Activated CD4-positive, alpha-beta T cell treated with anti-CD3 and anti-CD28 coated beads, Interleukin-2, amount 10 ng/mL, durations not matched to agents 24 days and 14 days (primary cell): ENCODE results near the gene PRDM16. TPM values are rescaled to one million over a fixed set of nuclear protein-coding genes. Genes with fewer than 3 reads are reported as not detected.

Source experiments
- DNase-seq: peaks from one replicate; pipeline ENCODE4 v3.0.0; 2022
- H3K27ac Mint-ChIP-seq: one replicate; pipeline ENCODE4 v1.8.0; 2022; ENCODE audit warnings: mild to moderate bottlenecking, mixed read lengths
- H3K27me3 Mint-ChIP-seq: one replicate; pipeline ENCODE4 v1.8.0; 2022; ENCODE audit warnings: mixed read lengths
- H3K36me3 Mint-ChIP-seq: one replicate; pipeline ENCODE4 v1.8.0; 2022; ENCODE audit warnings: low read depth, mild to moderate bottlenecking, mixed read lengths
- H3K4me1 Mint-ChIP-seq: one replicate; pipeline ENCODE4 v1.8.0; 2021; ENCODE audit warnings: mixed read lengths
- H3K4me3 Mint-ChIP-seq: one replicate; pipeline ENCODE4 v1.8.0; 2022; ENCODE audit warnings: mild to moderate bottlenecking, moderate library complexity, mixed read lengths
- H3K9me3 Mint-ChIP-seq: one replicate; pipeline ENCODE4 v1.8.0; 2021; ENCODE audit warnings: mixed read lengths
- intact Hi-C: fragments of 100-400 bp; cut with micrococcal nuclease; formaldehyde crosslinking; loops from one replicate; pipeline ENCODE4 v1.15.1; 2023
- total RNA-seq: library from RNA; stranded (reverse); gene quantifications from 2 replicates; pipeline ENCODE4 v1.2.3, GENCODE V29; 2022

Gene PRDM16
- total RNA-seq, 1 donor from 2014 or later, result not detected

DNA sequence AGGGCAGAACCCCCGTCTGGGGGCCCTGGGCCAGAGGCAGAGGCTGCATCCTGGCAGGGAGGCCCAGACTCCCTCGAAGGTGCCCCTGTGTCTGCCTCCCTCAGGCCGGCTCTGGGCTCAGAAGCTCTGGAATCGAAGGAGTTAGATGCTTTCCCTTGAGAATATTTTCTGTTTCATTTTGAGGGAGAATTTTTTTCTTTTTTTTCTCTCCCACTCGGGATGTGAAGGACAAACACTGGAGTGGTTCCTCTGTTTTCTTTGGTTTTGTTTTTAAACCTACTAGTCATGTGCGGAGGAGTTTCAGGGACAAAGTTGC lies 44.7 kb downstream of the PRDM16 start:
- H3K9me3 Mint-ChIP-seq, result no peaks in the 10 kb centered on the region
- H3K27me3 Mint-ChIP-seq, result no peaks in the 10 kb centered on the region
- no peak overlapping the region for H3K4me3 Mint-ChIP-seq
- H3K4me1 Mint-ChIP-seq, result no peaks in the 10 kb centered on the region
- H3K27ac Mint-ChIP-seq, result no peak overlapping the region
- no peaks in the 10 kb centered on the region for H3K36me3 Mint-ChIP-seq
- DNase-seq, result no peak
- intact Hi-C loops, result no loop called here

DNA sequence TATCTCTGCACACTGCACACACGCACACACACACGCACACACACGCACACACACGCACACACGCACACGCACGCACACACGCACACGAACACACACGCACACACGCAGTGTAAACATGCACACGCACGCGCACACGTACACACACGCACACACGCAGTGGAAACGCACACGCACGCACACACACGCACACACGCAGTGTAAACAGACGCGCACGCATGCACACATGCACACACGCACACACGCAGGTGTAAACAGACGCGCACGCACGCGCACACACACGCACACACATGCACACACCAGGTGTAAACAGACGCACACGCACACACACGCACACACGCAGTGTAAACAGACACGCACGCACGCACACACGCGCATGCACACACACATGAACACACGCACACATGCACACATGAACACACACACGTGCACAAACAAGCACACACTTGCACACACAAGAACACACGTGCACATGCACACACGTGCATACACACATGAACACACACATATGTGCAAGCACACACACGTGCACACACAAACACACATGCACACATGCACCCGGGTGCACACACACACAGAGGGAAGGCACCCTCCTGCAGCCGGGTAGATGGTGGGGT lies 45.2 kb downstream of the PRDM16 start:
- intact Hi-C loops, result no loop called here
- Mint-ChIP-seq H3K4me1 (no peaks in the 10 kb centered on the region), H3K9me3 (no peaks in the 10 kb centered on the region), H3K27me3 (no peaks in the 10 kb centered on the region), H3K36me3 (no peaks in the 10 kb centered on the region), H3K27ac (no peak overlapping the region), H3K4me3 (no peak overlapping the region)
- DNase-seq, result no peak

DNA sequence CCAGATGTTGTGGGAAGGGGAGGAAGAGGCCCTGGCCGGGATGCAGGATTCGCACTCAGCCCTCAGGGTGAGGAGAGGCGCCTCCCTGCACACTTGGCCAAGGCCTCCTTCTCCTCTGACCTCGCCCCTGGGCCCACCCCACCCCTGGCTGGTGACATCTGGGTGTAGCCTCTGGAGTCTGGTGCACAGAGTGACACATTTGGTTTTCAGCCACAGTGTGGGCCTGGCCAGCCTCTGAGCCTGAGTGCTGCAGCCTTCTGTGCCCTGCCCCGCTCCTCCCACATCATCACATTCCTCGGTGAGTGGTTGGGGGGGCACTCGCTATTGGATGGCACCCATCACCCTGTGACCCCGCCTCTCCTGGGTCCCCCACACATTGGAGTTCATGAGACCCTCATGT lies 45.8 kb downstream of the PRDM16 start:
- intact Hi-C loops, result no loop called here
- H3K36me3 Mint-ChIP-seq, result no peaks in the 10 kb centered on the region
- no peak for DNase-seq
- no peak overlapping the region for H3K4me3 Mint-ChIP-seq
- H3K27ac Mint-ChIP-seq, result no peak overlapping the region
- H3K4me1 Mint-ChIP-seq, result no peaks in the 10 kb centered on the region
- H3K27me3 Mint-ChIP-seq, result no peaks in the 10 kb centered on the region
- no peaks in the 10 kb centered on the region for H3K9me3 Mint-ChIP-seq

DNA sequence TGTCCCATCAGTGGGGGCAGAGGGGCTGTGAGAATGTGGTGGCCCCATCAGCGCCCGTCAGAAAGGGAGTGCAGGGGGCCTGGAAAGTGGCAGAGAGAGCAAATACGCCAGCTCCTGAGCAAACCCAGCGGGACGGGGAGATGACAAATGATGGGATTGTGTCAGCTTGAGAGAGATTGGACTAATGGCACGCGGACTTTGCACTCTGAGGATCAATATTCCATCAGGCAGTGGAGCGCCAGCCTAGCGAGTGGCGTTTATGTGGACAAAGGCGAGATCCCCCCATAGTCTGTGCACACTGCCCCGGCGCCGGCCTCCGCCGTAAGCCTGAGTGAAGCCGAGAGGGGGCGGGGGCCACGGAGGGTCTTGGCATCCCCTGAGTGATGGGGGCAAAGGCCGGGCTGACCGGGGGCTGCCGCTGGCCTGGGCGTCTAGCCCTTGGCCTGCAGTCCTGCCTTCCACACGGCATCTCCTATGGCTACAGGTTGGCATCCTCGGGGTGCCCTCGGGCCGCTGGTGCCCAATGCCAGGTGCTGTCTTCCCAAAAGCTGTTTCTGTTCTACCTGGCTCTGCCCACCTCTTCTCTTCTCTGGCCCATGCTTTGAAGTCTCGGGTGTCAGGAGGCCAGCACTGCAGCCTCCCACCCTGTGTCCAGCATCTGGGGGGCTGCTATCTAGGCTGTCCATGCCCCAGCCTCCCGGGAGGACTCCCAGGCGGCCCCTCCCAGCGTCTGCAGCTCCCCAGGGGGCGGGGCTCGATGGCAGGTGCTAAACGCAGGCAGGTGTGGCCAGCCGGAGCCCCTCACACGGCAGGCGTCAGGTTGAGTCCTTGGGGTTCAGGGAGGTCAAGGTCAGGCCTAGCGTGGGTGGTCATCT lies 46.5 kb downstream of the PRDM16 start:
- Mint-ChIP-seq H3K27me3 (no peaks in the 10 kb centered on the region), H3K36me3 (no peaks in the 10 kb centered on the region), H3K9me3 (no peaks in the 10 kb centered on the region), H3K27ac (no peak overlapping the region), H3K4me3 (no peak overlapping the region), H3K4me1 (no peaks in the 10 kb centered on the region)
- no peak for DNase-seq
- intact Hi-C loops, result no loop called here

DNA sequence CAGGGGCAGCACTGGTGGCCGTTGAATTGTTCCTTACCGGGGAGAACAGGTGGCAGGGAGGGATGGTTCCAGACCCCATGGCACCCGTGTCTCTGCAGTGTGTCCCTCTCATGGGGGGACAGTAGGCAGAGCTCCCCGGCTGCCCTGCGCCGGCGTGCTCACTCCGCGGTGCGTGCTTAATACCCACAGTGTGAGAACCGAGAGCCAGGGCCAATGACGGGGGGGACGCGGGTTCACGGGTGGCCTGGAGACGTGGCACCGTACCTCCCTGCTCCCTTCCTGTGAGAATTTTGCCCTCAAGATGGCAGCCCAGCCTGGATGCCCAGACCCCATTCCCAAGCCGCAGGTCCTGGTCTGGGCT lies 47.1 kb downstream of the PRDM16 start:
- DNase-seq, result no peak
- no peaks in the 10 kb centered on the region for H3K9me3 Mint-ChIP-seq
- intact Hi-C loops, result no loop called here
- H3K27me3 Mint-ChIP-seq, result no peaks in the 10 kb centered on the region
- no peaks in the 10 kb centered on the region for H3K36me3 Mint-ChIP-seq
- no peaks in the 10 kb centered on the region for H3K4me1 Mint-ChIP-seq
- no peak overlapping the region for H3K4me3 Mint-ChIP-seq
- no peak overlapping the region for H3K27ac Mint-ChIP-seq

DNA sequence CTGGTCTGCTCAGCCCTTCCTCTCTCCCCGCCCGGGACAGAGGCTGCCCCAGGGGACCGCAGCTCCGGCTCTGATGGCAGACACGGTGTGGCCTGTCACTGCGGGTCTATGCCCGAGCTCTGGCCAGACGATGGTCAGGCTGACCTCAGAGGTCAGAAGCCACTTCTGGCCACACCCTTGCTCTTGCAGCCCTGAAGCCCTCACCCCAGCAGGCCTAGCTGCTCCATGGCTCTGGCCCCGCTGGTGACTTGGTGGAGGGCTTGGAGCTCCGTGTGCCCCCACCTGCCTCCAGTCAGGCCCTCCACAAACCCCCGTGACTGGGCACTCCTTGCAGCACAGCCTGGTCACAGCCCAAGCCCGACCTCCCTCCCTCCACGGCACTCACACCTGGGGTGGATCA lies 47.6 kb downstream of the PRDM16 start:
- no peaks in the 10 kb centered on the region for H3K4me1 Mint-ChIP-seq
- intact Hi-C loops, result no loop called here
- H3K9me3 Mint-ChIP-seq, result no peaks in the 10 kb centered on the region
- H3K4me3 Mint-ChIP-seq, result no peak overlapping the region
- DNase-seq, result no peak
- H3K36me3 Mint-ChIP-seq, result no peaks in the 10 kb centered on the region
- H3K27ac Mint-ChIP-seq, result no peak overlapping the region
- no peaks in the 10 kb centered on the region for H3K27me3 Mint-ChIP-seq

DNA sequence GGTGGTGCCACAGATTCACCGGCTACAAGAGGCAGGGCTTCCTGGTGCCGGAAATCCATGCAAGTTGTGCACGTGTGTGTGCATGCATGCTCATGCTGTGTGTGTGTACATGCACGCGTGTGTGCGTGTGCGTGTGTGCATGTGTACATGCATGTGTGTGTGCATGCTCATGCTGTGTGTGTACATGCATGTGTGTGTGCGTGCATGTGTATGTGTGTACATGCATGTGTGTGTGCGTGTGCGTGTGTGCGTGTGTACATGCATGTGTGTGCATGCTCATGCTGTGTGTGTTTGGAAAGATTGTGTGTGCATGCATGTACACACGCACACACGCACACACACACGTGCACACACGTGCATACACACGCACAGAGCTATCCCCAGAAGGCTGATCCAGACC lies 48.9 kb downstream of the PRDM16 start:
- Mint-ChIP-seq H3K9me3 (no peaks in the 10 kb centered on the region), H3K4me1 (no peaks in the 10 kb centered on the region), H3K27ac (no peak overlapping the region), H3K4me3 (no peak overlapping the region), H3K36me3 (no peaks in the 10 kb centered on the region), H3K27me3 (no peaks in the 10 kb centered on the region)
- intact Hi-C loops, result no loop called here
- DNase-seq, result no peak

DNA sequence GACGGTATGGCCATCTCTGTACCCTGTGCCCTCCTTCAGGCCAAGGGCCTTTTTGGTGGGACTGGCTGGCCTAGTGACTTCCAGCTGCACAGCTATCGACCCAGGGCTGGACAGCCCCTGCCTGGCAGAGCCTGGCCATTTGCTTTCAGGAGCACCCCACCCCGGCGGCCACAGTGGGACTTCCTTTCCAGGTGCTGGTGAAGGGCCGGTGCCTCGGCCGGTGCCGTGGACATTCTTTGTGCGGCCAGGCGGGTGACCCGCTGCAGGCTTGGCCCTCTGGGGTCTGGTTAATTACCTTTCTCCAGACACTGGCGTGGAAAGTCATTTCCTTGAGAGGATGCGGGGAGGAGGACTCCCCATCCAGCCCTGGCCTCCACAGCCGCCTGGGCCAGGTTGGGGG lies 50.1 kb downstream of the PRDM16 start:
- H3K9me3 Mint-ChIP-seq, result no peaks in the 10 kb centered on the region
- H3K27me3 Mint-ChIP-seq, result no peaks in the 10 kb centered on the region
- intact Hi-C loops, result no loop called here
- H3K4me1 Mint-ChIP-seq, result no peaks in the 10 kb centered on the region
- no peak for DNase-seq
- H3K27ac Mint-ChIP-seq, result no peak overlapping the region
- H3K36me3 Mint-ChIP-seq, result no peaks in the 10 kb centered on the region
- H3K4me3 Mint-ChIP-seq, result no peak overlapping the region

DNA sequence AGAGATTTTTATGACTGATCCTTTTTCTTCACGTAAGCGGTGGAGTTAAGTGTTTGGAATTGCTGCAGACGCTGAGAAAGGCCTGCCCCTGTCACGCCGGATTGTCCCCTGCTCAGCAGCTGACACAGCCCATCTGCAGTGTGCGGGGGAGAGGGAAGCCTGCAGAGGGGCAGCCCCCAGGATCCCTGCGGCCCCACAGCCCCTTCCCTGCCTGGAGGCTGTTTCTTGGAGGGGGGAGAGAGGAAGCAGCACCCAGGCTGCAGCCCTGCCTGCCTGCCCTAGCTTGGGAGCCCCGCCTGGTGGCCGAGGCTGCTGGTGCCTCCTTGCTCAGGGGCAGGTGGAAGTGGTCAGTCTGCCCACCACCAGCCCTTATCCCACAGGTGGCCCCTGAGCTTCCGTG lies 50.7 kb downstream of the PRDM16 start:
- H3K36me3 Mint-ChIP-seq, result no peaks in the 10 kb centered on the region
- H3K9me3 Mint-ChIP-seq, result no peaks in the 10 kb centered on the region
- no peak for DNase-seq
- H3K4me1 Mint-ChIP-seq, result no peaks in the 10 kb centered on the region
- no peak overlapping the region for H3K4me3 Mint-ChIP-seq
- no peak overlapping the region for H3K27ac Mint-ChIP-seq
- intact Hi-C loops, result no loop called here
- no peaks in the 10 kb centered on the region for H3K27me3 Mint-ChIP-seq

DNA sequence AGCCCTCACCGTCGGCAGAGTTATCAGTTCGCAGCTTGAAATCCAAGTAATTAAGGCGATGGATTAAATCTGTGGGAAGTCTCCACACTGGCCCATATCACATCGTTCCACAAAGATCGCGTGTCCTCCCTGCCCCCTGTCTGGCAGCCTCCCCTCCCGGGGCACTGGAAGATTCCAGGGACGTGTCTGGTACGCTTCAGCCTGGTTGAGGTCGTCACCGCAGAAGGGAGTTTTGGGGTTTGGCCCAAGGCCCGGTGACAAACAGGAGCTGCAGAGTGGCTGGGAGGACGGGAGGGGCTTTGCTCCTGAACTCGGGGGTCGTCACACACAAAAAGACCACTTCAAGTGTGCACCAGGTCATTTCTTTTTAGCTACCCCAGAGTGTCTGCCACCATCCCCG lies 51.1 kb downstream of the PRDM16 start:
- Mint-ChIP-seq H3K27ac (no peak overlapping the region), H3K27me3 (no peaks in the 10 kb centered on the region), H3K4me3 (no peak overlapping the region), H3K36me3 (no peaks in the 10 kb centered on the region), H3K4me1 (no peaks in the 10 kb centered on the region), H3K9me3 (no peaks in the 10 kb centered on the region)
- DNase-seq, result no peak
- intact Hi-C loops, result no loop called here

DNA sequence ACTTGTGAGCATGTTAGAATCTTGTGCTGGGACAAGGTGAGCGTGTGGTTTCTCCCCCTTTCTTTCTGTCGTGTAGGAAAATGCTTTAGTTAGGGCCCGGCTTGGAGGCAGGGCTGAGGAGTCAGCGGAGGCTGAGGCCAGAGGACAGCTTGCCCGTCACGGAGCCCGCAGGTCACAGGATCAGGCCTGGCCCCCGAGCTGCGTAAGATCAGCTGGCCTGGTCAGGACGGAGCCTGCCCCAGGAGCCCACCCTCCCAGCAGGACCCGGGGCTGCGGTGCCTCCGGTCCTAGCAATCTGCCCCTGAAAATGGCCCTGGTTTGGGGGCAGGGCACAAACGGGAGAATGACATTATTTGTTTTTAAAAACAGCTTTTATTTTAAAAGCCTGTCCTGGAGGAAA lies 52.0 kb downstream of the PRDM16 start:
- Mint-ChIP-seq H3K9me3 (no peaks in the 10 kb centered on the region), H3K27ac (no peak overlapping the region), H3K4me3 (no peak overlapping the region), H3K36me3 (no peaks in the 10 kb centered on the region), H3K4me1 (no peaks in the 10 kb centered on the region), H3K27me3 (no peaks in the 10 kb centered on the region)
- intact Hi-C loops, result no loop called here
- DNase-seq, result no peak

DNA sequence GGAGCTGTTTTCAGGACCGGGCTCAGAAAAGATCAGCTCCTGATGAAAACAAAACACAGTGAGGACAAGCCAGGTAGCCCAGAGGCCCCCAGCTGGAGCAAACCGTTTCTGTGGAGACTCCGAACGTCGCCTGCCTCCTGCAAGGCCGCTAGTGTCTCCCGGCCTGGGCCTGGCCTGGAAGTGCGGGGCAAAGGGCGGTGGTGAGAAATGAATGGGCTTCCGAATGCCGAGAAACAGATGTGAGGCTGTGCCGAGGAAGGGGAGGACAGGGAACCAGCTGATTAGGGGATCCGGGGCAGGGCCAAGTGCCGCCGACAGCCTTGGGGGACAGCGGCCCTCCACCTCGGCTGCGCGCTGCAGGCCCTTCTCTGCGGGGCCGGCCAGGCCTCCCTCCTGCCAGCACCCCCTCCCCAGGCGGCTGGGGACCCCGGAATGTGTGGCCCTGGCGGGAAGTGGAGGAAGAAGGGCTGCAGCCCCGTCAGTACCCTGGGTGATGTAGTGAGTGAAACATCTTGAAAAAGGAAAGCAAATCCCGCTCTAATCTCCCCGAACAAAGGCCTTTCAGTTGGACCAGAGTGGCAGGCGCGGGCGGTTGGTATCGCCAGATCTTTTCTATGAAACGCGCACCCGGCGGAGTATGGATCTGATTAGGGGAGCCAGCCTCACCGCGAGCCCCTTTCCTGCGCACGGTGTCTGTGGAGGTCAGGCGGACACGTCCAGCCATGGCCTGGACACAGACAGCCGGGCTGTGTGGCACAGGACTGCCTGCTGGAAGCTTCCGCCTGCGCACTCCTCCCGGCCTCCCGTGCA lies 52.6 kb downstream of the PRDM16 start:
- Mint-ChIP-seq H3K9me3 (no peaks in the 10 kb centered on the region), H3K4me3 (no peak overlapping the region), H3K27ac (no peak overlapping the region), H3K27me3 (no peaks in the 10 kb centered on the region), H3K4me1 (no peaks in the 10 kb centered on the region), H3K36me3 (no peaks in the 10 kb centered on the region)
- DNase-seq, result no peak
- intact Hi-C loops, result no loop called here

DNA sequence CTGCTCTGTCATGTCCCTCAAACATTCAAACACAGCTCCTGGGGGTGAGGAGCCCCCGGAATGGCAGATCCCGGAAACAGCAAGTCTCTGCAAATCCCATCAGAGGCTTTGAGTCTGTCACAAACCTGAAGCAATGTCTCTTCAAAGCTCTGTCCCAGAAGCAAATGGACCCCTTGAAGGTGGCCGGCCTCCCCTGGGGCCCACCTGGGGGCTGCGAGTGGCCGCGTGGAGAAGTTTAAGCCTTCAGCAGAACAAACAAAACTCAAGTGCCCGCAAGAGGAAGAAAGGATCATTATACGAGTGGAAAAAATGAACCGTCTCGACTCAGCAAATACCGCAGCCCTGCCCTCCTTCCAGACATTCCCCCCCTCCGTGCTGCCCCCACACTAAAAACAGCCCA lies 53.3 kb downstream of the PRDM16 start:
- no peak for DNase-seq
- Mint-ChIP-seq H3K4me3 (no peak overlapping the region), H3K36me3 (no peaks in the 10 kb centered on the region), H3K27ac (no peak overlapping the region), H3K9me3 (no peaks in the 10 kb centered on the region), H3K4me1 (no peaks in the 10 kb centered on the region), H3K27me3 (no peaks in the 10 kb centered on the region)
- intact Hi-C loops, result no loop called here

DNA sequence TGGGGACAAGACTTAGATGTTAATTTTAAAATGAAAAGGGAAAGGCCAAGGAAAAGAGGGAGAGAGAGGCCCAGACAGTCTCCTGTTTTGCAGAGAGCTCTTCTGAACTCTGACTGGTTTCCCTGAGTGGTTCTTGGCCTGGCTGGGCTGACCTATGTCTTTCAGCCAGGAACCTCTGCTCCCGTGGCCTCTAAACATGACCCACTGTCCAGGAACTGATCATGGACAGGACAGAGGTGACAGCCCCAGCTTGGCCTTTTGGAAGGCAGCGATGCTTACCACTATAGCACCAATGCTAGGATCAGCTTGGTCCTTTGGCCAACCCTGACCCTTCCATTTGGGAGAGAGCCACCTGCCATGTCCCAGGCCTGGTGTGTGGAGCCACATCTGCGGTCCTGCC lies 55.2 kb downstream of the PRDM16 start:
- no peaks in the 10 kb centered on the region for H3K4me1 Mint-ChIP-seq
- intact Hi-C loops, result no loop called here
- DNase-seq, result no peak
- no peaks in the 10 kb centered on the region for H3K27me3 Mint-ChIP-seq
- no peaks in the 10 kb centered on the region for H3K36me3 Mint-ChIP-seq
- H3K4me3 Mint-ChIP-seq, result no peak overlapping the region
- H3K27ac Mint-ChIP-seq, result no peak overlapping the region
- H3K9me3 Mint-ChIP-seq, result no peaks in the 10 kb centered on the region
